ENCODE results near the gene CADM2.

The CADM2 gene

DNA sequence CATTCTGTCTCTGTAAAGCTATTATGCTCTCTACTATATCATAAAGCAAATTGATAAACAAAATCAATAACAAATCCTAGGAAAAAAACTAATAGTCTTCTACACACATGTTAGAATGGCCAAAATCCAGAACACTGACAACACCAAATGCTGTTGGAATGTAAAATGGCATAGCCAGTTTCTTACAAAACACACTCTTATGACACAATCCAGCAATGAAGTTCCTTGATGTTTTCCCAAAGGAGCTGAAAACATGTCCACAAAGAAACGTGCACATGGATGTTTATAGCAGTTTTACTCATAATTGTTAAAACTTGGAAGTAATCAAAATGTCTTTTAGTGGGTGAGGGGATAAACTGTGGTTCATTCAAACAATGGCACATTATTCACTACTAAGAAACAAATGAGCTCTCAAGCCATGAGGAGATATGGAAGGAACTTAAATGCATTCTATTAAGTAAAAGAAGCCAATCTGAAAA is 32.7 kb downstream of the CADM2 start:
- H3K4me3 ChIP-seq (ENCODE audit: control insufficient read depth, low read depth, low read length): no peak overlapping the region
- no peak for DNase-seq (ENCODE audit: low read depth)
- TF ChIP-seq, protein P1, sequence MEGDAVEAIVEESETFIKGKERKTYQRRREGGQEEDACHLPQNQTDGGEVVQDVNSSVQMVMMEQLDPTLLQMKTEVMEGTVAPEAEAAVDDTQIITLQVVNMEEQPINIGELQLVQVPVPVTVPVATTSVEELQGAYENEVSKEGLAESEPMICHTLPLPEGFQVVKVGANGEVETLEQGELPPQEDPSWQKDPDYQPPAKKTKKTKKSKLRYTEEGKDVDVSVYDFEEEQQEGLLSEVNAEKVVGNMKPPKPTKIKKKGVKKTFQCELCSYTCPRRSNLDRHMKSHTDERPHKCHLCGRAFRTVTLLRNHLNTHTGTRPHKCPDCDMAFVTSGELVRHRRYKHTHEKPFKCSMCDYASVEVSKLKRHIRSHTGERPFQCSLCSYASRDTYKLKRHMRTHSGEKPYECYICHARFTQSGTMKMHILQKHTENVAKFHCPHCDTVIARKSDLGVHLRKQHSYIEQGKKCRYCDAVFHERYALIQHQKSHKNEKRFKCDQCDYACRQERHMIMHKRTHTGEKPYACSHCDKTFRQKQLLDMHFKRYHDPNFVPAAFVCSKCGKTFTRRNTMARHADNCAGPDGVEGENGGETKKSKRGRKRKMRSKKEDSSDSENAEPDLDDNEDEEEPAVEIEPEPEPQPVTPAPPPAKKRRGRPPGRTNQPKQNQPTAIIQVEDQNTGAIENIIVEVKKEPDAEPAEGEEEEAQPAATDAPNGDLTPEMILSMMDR (IDR thresholded peaks at IDR 0.05; ENCODE audit: control insufficient read depth, insufficient read depth, low read depth, low read length, missing control alignments): no peak

DNA sequence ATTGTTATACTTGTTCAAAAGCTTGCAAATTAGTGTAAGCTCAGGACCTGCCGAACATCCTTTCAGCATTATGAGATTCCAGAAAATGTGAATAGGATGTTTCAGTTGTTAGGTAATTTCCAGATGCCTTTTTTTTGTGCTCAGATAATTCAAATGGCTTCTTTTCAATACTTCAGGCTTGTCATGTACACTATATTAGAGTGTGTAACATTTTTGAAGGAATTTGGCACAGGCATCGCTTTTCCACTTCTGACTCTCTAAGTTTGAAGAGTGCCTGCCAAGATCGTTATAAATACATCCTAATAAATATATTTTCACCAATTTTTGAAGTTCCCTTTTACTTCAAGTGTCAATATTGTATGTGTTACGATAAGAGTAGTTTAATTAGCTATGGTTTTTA is 35.2 kb downstream of the CADM2 start:
- TF ChIP-seq, protein P1 (IDR thresholded peaks at IDR 0.05; ENCODE audit: control insufficient read depth, insufficient read depth, low read depth, low read length, missing control alignments): no peak
- no peak for DNase-seq (ENCODE audit: low read depth)
- no peak overlapping the region for H3K4me3 ChIP-seq (ENCODE audit: control insufficient read depth, low read depth, low read length)

DNA sequence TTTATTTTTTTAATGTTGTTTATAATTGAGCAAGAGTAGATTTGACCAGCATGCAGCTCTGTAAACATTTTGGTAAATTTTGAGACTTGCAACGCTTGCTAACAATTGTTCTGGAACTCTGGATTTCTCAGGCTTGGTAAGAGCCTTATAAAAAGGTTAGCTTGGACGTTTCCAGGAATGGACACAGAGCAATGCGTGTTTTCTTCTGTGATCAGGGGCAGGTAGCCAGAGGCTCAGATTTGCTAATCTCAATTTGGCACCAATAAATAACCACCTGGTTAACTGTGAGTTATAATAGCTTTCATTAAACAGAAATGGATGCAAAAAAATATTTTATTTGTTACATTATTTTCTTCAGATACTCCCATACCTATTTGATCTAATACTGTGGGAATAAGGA is 39.8 kb downstream of the CADM2 start:
- no peak for DNase-seq (ENCODE audit: low read depth)
- TF ChIP-seq, protein P1 (IDR thresholded peaks at IDR 0.05; ENCODE audit: control insufficient read depth, insufficient read depth, low read depth, low read length, missing control alignments): no peak
- H3K4me3 ChIP-seq (ENCODE audit: control insufficient read depth, low read depth, low read length): no peak overlapping the region

DNA sequence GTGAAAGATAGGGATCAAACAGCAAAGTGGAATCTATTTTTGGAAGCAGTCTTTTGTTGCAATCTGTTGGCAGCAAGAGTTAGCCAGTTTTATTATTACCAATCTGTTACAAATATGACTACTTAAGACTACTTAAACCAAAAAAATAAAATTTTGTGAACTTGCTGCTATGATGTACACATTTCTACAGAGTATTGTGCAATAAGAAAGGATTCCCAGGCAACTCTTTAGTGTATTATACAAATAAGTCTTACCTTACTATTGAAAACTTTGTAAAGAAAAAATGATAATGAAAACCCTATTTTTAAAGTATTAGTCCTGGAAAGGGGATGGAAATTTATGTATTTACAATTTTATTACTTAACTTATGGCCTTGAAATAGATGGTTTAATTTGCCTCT is 44.7 kb downstream of the CADM2 start:
- no peak for DNase-seq (ENCODE audit: low read depth)
- TF ChIP-seq, protein P1 (IDR thresholded peaks at IDR 0.05; ENCODE audit: control insufficient read depth, insufficient read depth, low read depth, low read length, missing control alignments): no peak
- no peak overlapping the region for H3K4me3 ChIP-seq (ENCODE audit: control insufficient read depth, low read depth, low read length)

DNA sequence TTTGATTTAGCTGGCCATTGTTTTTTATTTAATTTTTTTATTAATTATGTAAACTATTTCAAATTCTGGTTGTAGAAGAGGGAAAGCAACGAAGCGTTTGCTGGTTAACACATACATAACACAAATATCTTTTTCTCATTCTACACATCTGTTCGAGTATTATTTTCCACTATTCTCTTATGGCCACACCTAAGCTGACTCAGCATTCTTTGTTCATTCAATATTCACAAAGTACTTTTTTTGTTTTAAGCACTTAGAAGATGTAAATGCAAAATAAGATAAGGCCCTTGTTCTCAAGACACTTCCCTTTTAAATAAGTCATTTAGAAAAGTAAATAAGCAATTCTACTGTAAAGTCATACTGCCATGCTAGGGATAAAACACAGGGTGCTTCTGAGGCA is 45.4 kb downstream of the CADM2 start:
- TF ChIP-seq, protein P1 (IDR thresholded peaks at IDR 0.05; ENCODE audit: control insufficient read depth, insufficient read depth, low read depth, low read length, missing control alignments): no peak
- DNase-seq (ENCODE audit: low read depth): no peak
- H3K4me3 ChIP-seq (ENCODE audit: control insufficient read depth, low read depth, low read length): no peak overlapping the region

DNA sequence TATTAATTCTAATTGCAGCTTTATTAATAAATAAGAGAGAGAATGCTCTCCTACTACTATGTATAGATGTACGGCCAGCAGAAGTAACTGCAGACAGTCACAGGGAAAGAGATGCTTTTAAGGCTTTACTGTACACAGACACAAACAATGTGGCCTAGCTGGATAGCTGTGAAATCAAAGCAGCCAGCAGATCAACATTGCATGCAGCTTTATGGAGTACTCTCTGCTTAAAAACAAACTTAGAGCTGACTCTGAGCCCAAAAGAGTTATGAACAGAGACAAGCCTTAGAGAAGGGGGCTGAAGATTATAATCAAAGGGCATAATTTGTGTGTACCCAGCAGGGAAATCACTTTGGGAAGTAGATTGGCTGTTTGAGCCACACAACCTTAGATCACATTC is 47.2 kb downstream of the CADM2 start:
- H3K4me3 ChIP-seq (ENCODE audit: control insufficient read depth, low read depth, low read length): no peak overlapping the region
- TF ChIP-seq, protein P1 (IDR thresholded peaks at IDR 0.05; ENCODE audit: control insufficient read depth, insufficient read depth, low read depth, low read length, missing control alignments): no peak
- no peak for DNase-seq (ENCODE audit: low read depth)
